ENCODE measurements around the gene KHDC1. TPM values are rescaled to one million over a fixed set of nuclear protein-coding genes. Genes with fewer than 3 reads are reported as not detected.
"Not testable (repeated sequence)": the region's sequence is repeated elsewhere in the genome, so short reads cannot be mapped to it uniquely, and the experiment has no call there.

KHDC1 gene
- total RNA-seq, 1 donor from 2014 or later = under 0.01 TPM

- DNase-seq (ENCODE audit: low read depth in 2 of 2) = no peak
Observed at GRCh38 chr6:73250016-73250415, 13.0 kb downstream of the KHDC1 start.

DNA sequence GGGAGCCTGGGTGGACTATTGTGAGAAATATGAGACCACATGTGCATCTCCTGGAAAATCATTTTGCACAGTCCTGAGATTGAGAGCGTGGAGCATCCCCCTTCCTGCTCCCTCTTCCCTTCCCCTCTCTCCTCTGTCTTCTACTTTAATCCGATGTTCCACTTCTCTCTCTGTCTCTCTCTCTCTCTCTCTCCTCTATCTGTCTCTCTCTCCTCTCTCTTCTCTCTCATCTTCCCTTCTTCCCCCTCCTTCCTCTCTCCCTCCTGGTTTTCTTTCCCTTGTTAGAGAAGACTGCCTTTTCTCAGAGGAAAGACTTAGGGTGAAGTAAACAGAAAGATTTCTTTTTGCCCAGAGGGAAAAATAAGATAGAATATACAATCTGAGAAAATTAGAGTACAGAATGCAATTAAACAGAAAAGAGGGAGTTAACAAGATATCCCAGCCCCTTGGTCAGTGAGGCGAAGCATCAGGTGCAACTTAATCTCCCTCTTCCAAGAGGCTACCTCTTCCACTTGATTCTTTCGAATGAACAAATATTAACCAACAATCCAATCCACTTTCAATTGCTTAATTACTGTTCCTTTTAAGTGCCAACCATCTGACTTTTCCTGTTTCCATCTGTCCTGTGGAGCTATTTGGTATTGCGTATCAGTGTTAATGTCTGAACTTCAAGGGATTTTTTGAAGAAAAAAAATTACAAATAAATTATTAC, 14.6 kb downstream of the KHDC1 start:
- no peak for DNase-seq (ENCODE audit: low read depth in 2 of 2)

DNA sequence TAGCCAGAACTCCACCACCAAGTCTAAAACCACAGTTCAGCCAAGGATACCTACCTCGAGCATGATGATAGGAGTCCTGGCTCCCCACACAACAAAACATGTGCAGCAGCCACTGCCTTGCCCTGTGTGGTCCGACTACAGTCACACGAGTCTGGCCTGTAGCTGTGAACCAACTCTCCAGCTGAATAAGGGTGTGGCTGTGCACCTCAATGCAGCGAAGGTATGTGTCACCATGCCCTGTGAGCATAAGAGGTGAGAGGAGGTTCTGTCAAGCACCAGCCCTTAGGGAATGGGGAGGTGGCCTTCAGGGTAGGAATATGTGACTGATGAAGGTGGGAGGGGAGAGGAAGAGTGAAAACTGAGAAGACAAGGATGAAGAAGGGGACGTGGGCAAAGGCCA, 21.0 kb downstream of the KHDC1 start:
- DNase-seq (ENCODE audit: low read depth in 2 of 2) = no peak

- DNase-seq (ENCODE audit: low read depth in 2 of 2) = no peak
Observed at GRCh38 chr6:73240730-73241129, 22.3 kb downstream of the KHDC1 start.

DNA sequence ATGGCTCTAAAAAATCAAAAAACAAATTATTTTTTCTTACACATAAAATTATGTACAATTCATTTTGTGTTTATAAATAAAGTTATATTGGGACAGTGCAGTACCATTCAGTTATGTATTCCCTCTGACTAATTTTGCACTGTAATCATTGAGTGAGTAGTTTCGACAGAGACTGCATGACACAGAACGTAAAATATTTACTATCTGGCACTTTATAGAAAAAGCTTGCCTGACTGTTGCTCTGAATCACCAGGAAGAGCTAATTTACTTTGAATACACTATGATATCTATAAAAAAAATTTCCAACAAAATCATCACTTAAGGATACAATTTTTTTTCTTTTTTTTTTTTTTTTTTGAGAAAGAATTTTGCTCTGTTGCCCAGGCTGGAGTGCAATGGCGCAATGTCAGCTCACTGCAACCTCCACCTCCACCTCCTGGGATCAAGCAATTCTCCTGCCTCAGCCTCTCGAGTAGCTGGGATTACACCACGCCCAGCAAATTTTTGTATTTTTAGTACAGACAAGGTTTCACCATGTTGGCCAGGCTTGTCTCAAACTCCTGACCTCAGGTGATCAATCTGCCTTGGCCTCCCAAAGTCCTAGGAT, 26.7 kb downstream of the KHDC1 start:
- no peak for DNase-seq (ENCODE audit: low read depth in 2 of 2)

- no peak for DNase-seq (ENCODE audit: low read depth in 2 of 2)
Observed at GRCh38 chr6:73234733-73235132, 28.3 kb downstream of the KHDC1 start.

DNA sequence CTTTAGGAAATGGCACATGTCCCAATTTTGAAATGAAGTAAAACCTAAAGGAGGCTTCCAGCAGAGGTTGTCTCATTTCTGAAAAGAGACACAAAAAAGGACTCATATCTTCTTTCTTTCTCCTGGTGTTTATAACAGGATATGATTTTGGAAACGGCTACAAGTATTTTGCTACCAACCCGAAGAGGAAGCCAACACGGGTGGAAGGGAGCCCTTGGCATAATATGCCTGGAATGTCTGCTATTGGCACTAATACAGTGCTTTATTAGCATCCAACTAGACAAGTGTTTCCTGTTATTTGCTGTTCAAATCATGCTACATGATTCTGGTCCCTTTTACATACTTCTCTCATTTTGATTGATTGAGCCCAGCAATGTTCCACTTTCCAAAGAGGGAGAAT, 29.0 kb downstream of the KHDC1 start:
- DNase-seq (ENCODE audit: low read depth in 2 of 2) = peak in 1 of 2 donors; percentile 2

GRCh38 chr6:73233048-73233447, 29.9 kb downstream of the KHDC1 start:
- no peak for DNase-seq (ENCODE audit: low read depth in 2 of 2)

GRCh38 chr6:73231986-73232391, 31.0 kb downstream of the KHDC1 start:
- no peak for DNase-seq (ENCODE audit: low read depth in 2 of 2)

DNA sequence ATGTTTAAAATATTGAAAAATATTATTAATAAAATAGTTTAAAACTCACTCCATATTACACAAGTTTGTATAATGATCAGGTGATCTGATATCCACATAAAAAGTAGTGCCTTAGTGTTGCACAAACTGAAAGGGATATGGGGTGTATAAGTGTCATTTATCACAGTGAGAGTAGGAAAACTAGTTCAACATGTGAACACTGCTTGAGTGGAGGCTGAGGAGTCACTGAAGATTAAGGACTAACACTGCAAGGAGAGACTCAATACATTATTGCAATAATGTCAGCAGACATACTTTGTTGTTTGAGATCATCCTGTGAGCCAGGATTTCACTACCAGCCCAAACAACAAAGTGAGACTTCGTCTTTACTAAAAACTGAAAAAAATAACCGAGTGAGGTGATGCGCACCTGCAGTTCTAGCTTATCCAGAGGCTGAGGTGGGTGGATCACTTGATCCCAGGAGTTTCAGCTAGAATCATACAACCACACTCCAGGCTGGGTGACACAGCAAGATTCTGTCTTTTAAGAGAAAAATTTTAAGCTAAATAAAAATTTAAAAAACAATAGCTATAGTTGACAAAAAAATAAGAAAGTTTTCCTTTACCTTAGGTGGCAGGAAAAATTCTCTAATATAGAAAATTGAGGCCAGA, 35.3 kb downstream of the KHDC1 start:
- DNase-seq (ENCODE audit: low read depth in 2 of 2) = no peak

- no peak for DNase-seq (ENCODE audit: low read depth in 2 of 2)
Observed at GRCh38 chr6:73225396-73225795, 37.6 kb downstream of the KHDC1 start, which contains the start of gene KHDC1L. Gene KHDC1L (minus strand): TSS chr6:73225496. CDS start chr6:73225408, 88 bp downstream.

- no peak for DNase-seq (ENCODE audit: low read depth in 2 of 2)
Observed at GRCh38 chr6:73216859-73217258, 46.1 kb downstream of the KHDC1 start.

DNA sequence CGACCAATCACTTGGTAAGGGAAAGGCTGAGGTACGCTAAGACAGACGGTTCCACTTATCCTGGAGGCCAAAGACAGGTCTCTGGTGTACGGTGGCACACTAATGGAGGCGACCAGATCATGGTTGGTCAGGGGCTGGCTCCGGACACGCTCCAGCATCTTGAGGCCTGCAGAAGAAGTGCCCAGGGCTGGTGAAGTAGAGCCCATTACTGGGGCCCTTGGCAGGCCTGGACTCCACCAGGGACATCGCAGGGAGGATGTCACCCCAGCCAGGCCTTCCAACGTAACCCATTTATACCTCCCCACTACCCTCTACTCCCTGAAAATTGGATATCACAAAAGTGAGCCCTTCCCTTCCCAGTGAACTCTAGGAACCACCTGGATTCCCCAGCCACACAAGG, 53.9 kb downstream of the KHDC1 start:
- DNase-seq (ENCODE audit: low read depth in 2 of 2) = no peak

DNA sequence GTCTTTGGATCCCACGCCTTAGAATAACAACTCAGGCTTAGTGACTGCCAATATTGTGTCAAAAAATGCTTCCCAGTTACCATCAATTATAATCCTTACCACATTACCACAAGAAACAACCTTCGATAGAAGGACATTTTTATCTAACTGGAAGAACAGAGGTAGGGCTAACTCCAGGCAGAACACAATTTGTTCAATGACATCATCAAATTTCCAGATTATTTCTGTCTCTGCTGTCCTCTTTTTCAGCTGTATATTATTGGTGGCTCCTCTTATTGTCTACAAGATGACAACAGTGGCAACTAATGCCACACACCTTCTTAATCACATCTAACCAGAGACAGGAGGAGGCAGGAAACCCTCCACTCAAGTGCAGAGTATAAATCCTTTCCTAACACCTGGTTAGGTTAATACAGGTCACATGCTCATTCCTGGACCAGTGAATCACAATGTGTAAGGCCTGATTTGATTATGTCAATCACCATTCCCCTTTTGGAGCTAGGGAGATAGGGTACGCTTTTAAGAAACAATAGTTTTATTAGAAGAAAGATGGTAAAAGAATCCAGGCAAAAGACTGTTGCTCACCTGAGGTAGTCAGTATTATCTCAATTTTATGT, 55.7 kb downstream of the KHDC1 start:
- no peak for DNase-seq (ENCODE audit: low read depth in 2 of 2)

- DNase-seq (ENCODE audit: low read depth in 2 of 2) = no peak
Observed at GRCh38 chr6:73204252-73204651, 58.7 kb downstream of the KHDC1 start.

- no peak for DNase-seq (ENCODE audit: low read depth in 2 of 2)
Observed at GRCh38 chr6:73203098-73203497, 59.9 kb downstream of the KHDC1 start.

DNA sequence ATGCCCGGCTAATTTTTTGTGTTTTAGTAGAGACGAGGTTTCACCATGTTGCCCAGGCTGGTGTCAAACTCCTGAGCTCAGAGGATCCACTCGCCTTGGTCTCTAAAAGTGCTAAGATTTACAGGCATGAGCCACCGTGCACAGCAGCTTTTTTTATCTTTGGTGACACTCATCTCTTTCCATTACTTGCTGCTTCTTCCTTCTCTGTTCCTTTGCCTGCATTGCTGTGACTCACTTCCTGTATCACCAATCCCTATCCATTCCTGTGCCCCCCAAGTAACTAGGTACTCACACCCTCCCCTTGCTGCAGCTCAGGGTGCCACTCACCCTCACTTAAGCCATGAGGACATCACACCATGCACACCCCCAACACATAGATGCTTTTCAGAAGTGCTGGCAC, 62.3 kb downstream of the KHDC1 start:
- no peak for DNase-seq (ENCODE audit: low read depth in 2 of 2)

GRCh38 chr6:73200247-73200646, 62.7 kb downstream of the KHDC1 start:
- DNase-seq (ENCODE audit: low read depth in 2 of 2) = no peak

DNA sequence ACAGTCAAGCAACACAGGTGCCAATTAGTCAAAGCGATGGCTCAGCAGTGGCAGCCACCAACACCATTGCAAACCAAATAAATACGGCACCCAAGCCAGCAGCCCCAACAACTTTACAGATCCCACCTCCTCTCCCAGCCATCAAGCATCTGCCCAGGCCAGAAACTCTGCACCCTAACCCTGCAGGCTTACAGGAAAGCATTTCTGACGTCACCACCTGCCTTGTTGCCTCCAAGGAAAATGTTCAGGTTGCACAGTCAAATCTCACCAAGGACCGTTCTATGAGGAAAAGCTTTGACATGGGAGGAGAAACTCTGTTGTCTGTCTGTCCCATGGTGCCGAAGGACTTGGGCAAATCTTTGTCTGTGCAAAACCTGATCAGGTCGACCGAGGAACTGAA, 68.3 kb downstream of the KHDC1 start:
- DNase-seq (ENCODE audit: low read depth in 2 of 2) = no peak

DNA sequence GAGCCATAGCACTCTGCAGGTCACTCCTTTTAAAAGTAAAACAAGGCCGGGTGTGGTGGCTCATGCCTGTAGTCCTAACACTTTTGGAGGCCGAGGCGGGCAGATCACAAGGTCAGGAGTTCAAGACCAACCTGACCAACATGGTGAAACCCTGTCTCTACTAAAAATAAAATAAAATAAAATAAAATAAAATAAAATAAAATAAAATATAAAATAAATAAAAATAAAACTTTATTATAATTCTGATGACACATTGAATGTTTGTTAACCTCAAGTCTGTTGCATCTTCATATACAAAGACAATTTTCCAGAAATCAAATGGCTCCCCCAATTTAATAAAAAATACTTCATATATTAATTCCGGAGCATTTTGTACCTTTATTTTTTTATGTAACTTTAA, 69.7 kb downstream of the KHDC1 start:
- not testable (repeated sequence) for DNase-seq (ENCODE audit: low read depth in 2 of 2)
